Subcutaneous abdominal adipose tissue (tissue), 5 donors: Measurements from ENCODE around the gene LARP4B.

Experiments
- H3K27ac ChIP-seq: one replicate; pipeline ENCODE4 v1.7.0; 2013; ENCODE audit warnings: low read depth, mild to moderate bottlenecking, inconsistent platforms, low read length, moderate library complexity
- H3K27me3 ChIP-seq, 5 donors: one replicate each; pipeline ENCODE4 v1.7.0; 2013; ENCODE audit warnings: low read length in 5 of 5, inconsistent platforms in 1 of 5; ENCODE audit not compliant: control insufficient read depth in 5 of 5, insufficient read depth in 4 of 5
- H3K36me3 ChIP-seq, 5 donors: one replicate each; pipeline ENCODE4 v1.7.0; 2013; ENCODE audit warnings: low read length in 5 of 5; ENCODE audit not compliant: control insufficient read depth in 5 of 5, insufficient read depth in 5 of 5
- H3K4me1 ChIP-seq, 5 donors: one replicate each; pipeline ENCODE4 v1.7.0; 2013; ENCODE audit warnings: low read length in 5 of 5, mild to moderate bottlenecking in 3 of 5, moderate library complexity in 1 of 5; ENCODE audit not compliant: control insufficient read depth in 5 of 5, insufficient read depth in 5 of 5
- H3K4me3 ChIP-seq, 5 donors: one replicate each; pipeline ENCODE4 v1.7.0; 2013; ENCODE audit warnings: low read length in 5 of 5, low read depth in 1 of 5
- H3K9ac ChIP-seq, 5 donors: one replicate each; pipeline ENCODE4 v1.7.0; 2013; ENCODE audit warnings: low read length in 5 of 5, mild to moderate bottlenecking in 4 of 5, moderate library complexity in 3 of 5
- H3K9me3 ChIP-seq, 5 donors: one replicate each; pipeline ENCODE4 v1.7.0; 2013; ENCODE audit warnings: low read length in 5 of 5; ENCODE audit not compliant: control insufficient read depth in 5 of 5
- donor health status: healthy.
- donor health status: healthy.
- donor health status: healthy.
- donor health status: healthy.
- donor health status: healthy.

LARP4B gene

GRCh38 chr10:970311-971149, 39.0 kb upstream of the LARP4B start:
- H3K4me3 ChIP-seq, result peak overlapping the region; percentile 18 to 35 (median 33)
- peaks cover 0 to 3% (median 0%) of the 10 kb centered on the region in 5 donors for H3K9me3 ChIP-seq
- peak overlapping the region; percentile 50 for H3K27ac ChIP-seq
- peak overlapping the region in 2 of 5 donors; percentile 27 to 41 for H3K9ac ChIP-seq
- H3K27me3 ChIP-seq, result no peaks in the 10 kb centered on the region
- peaks cover 4 to 25% (median 23%) of the 10 kb centered on the region in 5 donors for H3K4me1 ChIP-seq
- H3K36me3 ChIP-seq, result no peaks in the 10 kb centered on the region

GRCh38 chr10:969473-970150, 38.1 kb upstream of the LARP4B start:
- Histone ChIP-seq H3K27ac (peak overlapping the region; percentile 50), H3K27me3 (no peaks in the 10 kb centered on the region), H3K4me3 (no peak overlapping the region), H3K9me3 (peaks cover 0 to 3% (median 0%) of the 10 kb centered on the region in 5 donors), H3K4me1 (peaks cover 4 to 25% (median 23%) of the 10 kb centered on the region in 5 donors), H3K9ac (no peak overlapping the region), H3K36me3 (no peaks in the 10 kb centered on the region)

GRCh38 chr10:968546-969199, 37.2 kb upstream of the LARP4B start:
- peaks cover 0 to 3% (median 0%) of the 10 kb centered on the region in 5 donors for H3K9me3 ChIP-seq
- peak overlapping the region in 1 of 5 donors; percentile 4 for H3K4me3 ChIP-seq
- no peaks in the 10 kb centered on the region for H3K36me3 ChIP-seq
- no peaks in the 10 kb centered on the region for H3K27me3 ChIP-seq
- H3K9ac ChIP-seq, result no peak overlapping the region
- H3K4me1 ChIP-seq, result peaks cover 4 to 25% (median 23%) of the 10 kb centered on the region in 5 donors
- H3K27ac ChIP-seq, result no peak overlapping the region

- H3K4me1 ChIP-seq, result peaks cover 4 to 23% (median 20%) of the 10 kb centered on the region in 5 donors
- no peaks in the 10 kb centered on the region for H3K36me3 ChIP-seq
- no peaks in the 10 kb centered on the region for H3K27me3 ChIP-seq
- peaks cover 0 to 3% (median 0%) of the 10 kb centered on the region in 5 donors for H3K9me3 ChIP-seq
- H3K9ac ChIP-seq, result no peak overlapping the region
- H3K27ac ChIP-seq, result no peak overlapping the region
- no peak overlapping the region for H3K4me3 ChIP-seq
Measured at GRCh38 chr10:966466-967235, 35.1 kb upstream of the LARP4B start.

GRCh38 chr10:964988-965417, 33.5 kb upstream of the LARP4B start:
- Histone ChIP-seq H3K4me1 (peaks cover 0 to 7% (median 4%) of the 10 kb centered on the region in 5 donors), H3K27ac (no peak overlapping the region), H3K9ac (no peak overlapping the region), H3K9me3 (peaks cover 0 to 3% (median 0%) of the 10 kb centered on the region in 5 donors), H3K27me3 (no peaks in the 10 kb centered on the region), H3K4me3 (no peak overlapping the region), H3K36me3 (no peaks in the 10 kb centered on the region)

GRCh38 chr10:964321-964987, 32.9 kb upstream of the LARP4B start:
- Histone ChIP-seq H3K9me3 (peaks cover 0 to 3% (median 0%) of the 10 kb centered on the region in 5 donors), H3K4me3 (no peak overlapping the region), H3K27ac (no peak overlapping the region), H3K9ac (no peak overlapping the region), H3K36me3 (no peaks in the 10 kb centered on the region), H3K4me1 (peaks cover 0 to 7% (median 0%) of the 10 kb centered on the region in 5 donors), H3K27me3 (no peaks in the 10 kb centered on the region)

GRCh38 chr10:963655-964054, 32.1 kb upstream of the LARP4B start:
- H3K27me3 ChIP-seq, result no peaks in the 10 kb centered on the region
- no peak overlapping the region for H3K4me3 ChIP-seq
- peaks cover 0 to 2% (median 0%) of the 10 kb centered on the region in 5 donors for H3K4me1 ChIP-seq
- H3K9me3 ChIP-seq, result peaks cover 0 to 3% (median 0%) of the 10 kb centered on the region in 5 donors
- no peak overlapping the region for H3K27ac ChIP-seq
- no peaks in the 10 kb centered on the region for H3K36me3 ChIP-seq
- H3K9ac ChIP-seq, result no peak overlapping the region

- H3K27ac ChIP-seq, result no peak overlapping the region
- H3K36me3 ChIP-seq, result no peaks in the 10 kb centered on the region
- H3K4me1 ChIP-seq, result no peaks in the 10 kb centered on the region
- peaks cover 0 to 3% (median 0%) of the 10 kb centered on the region in 5 donors for H3K9me3 ChIP-seq
- H3K4me3 ChIP-seq, result no peak overlapping the region
- H3K9ac ChIP-seq, result no peak overlapping the region
- no peaks in the 10 kb centered on the region for H3K27me3 ChIP-seq
Measured at GRCh38 chr10:963186-963585, 31.7 kb upstream of the LARP4B start.

- no peak overlapping the region for H3K9ac ChIP-seq
- H3K9me3 ChIP-seq, result peaks cover 0 to 3% (median 0%) of the 10 kb centered on the region in 5 donors
- no peak overlapping the region for H3K27ac ChIP-seq
- no peak overlapping the region for H3K4me3 ChIP-seq
- no peaks in the 10 kb centered on the region for H3K27me3 ChIP-seq
- no peaks in the 10 kb centered on the region for H3K36me3 ChIP-seq
- no peaks in the 10 kb centered on the region for H3K4me1 ChIP-seq
Measured at GRCh38 chr10:962342-962741, 30.8 kb upstream of the LARP4B start.
